ENCODE measurements around the gene AMY1C.
"Not testable (repeated sequence)": the region's sequence is repeated elsewhere in the genome, so short reads cannot be mapped to it uniquely, and the experiment has no call there.

AMY1C gene

DNA sequence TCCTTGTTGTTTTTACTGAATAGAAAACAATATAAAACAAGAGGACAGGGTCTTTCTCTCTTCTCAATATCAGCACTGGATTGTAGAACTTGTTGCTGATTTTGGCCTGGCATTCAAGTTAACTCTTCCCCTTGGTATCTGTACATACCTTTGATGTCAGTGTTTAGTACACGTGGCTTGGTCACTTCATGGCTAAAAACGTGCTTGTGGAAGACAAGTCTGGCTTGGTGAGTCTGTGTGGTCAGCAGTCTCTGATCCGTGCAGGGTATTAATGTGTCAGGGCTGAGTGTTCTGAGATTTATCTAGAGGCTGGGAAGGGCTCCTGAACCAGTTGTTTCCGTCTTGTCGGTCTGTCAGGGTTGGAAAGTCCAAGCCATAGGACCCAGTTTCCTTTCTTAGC lies at the start of gene AMY1C:
Gene AMY1C, plus strand, starts transcription at position 301 of the 400 bp plus-strand sequence. CDS start 572 bp downstream, outside the sequence.
- DNase-seq = not testable (repeated sequence)

- DNase-seq = not testable (repeated sequence)
These were observed 49.0 kb upstream of the AMY1C start for GRCh38 chr1:103700669-103701068.

DNA sequence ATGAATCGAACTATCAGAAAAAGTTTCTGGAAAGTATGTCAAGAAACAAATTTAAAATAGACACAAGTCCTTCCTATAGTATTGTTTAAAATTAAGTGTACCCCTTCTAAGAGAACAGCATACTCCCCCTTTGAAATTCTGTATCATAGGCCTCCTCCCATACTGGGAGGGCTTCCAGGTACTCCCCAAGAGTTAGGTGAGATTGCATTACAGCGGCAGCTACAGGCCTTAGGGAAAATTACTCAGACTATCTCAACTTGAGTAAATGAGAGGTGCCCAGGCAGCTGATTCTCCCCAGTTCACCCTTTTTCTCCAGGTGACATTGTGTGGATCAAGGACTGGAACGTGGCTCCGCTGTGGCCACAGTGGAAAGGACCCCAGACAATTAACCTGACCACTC lies 48.4 kb upstream of the AMY1C start:
- DNase-seq = not testable (repeated sequence)

- not testable (repeated sequence) for DNase-seq
These were observed 42.0 kb upstream of the AMY1C start for GRCh38 chr1:103707670-103708069.

DNA sequence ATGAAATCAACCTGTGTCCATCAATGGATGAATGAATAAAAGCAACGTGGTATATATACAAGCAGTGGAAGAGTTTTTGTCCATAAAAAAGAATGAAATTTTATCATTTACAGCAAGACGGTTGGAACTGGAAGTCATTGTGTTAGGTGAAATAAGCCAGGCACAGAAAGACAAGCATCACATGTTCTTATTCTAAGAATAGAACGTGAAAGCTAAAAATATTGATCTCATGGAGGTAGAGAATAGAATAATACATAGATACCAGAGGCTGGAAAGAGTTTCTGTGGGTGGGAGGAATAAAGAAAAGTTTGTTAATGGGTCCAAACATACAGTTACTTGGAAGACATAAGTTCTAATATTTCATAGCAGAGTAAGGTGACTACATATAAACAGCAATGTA lies 39.3 kb upstream of the AMY1C start:
- not testable (repeated sequence) for DNase-seq

- not testable (repeated sequence) for DNase-seq
These were observed 32.3 kb upstream of the AMY1C start for GRCh38 chr1:103717404-103717803.

- DNase-seq = not testable (repeated sequence)
These were observed 28.2 kb upstream of the AMY1C start for GRCh38 chr1:103721473-103721872.

DNA sequence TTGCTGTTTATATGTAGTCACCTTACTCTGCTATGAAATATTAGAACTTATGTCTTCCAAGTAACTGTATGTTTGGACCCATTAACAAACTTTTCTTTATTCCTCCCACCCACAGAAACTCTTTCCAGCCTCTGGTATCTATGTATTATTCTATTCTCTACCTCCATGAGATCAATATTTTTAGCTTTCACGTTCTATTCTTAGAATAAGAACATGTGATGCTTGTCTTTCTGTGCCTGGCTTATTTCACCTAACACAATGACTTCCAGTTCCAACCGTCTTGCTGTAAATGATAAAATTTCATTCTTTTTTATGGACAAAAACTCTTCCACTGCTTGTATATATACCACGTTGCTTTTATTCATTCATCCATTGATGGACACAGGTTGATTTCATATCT lies 14.4 kb upstream of the AMY1C start:
- not testable (repeated sequence) for DNase-seq

DNA sequence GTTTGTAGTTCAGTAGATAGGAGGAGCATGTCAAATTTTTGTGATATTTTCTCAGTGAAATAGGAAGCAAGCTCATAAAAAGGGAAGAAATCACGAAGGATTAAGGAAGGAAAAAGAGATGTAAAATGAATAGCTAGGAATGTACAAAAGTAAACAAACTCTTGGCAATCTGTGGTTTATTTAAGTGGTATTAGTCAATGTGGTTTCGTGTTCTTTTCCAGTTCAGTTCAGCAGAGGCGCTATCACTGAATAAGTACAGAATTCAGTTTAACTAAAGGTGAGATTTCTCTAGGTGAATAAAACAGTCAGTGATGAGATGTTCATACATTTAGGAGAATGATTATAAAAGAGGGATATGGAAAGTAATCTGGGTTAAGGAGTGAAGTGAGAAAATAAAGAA lies 11.7 kb upstream of the AMY1C start:
- not testable (repeated sequence) for DNase-seq

GRCh38 chr1:103744449-103744848 lies 5.2 kb upstream of the AMY1C start:
- DNase-seq = not testable (repeated sequence)

GRCh38 chr1:103745040-103745439 lies 4.7 kb upstream of the AMY1C start:
- DNase-seq = not testable (repeated sequence)

- DNase-seq = not testable (repeated sequence)
These were observed 1.4 kb upstream of the AMY1C start for GRCh38 chr1:103748273-103748672.

- no peak for DNase-seq
These were observed 12.2 kb downstream of the AMY1C start for GRCh38 chr1:103761896-103762295.

DNA sequence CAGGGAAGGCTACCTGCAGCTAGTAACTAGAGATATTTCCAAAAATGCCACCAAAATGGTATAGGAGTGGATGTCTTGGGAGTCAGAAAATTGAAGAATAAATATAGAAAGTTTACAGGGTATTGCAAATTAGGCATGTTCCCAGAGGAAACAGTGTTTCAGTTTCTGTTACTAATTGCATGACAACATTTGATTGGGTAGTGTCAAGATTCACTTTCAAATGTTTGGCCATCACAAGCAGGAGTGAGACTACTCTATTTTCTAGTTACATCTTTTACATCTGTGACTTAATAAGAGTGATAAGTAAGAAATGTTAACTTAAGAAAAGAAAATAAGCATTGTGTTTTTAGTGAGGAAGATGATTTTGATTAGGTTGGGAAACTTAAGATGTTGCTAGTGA lies 30.2 kb downstream of the AMY1C start:
- no peak for DNase-seq

GRCh38 chr1:103783944-103784377 lies 34.3 kb downstream of the AMY1C start:
- DNase-seq = no peak

DNA sequence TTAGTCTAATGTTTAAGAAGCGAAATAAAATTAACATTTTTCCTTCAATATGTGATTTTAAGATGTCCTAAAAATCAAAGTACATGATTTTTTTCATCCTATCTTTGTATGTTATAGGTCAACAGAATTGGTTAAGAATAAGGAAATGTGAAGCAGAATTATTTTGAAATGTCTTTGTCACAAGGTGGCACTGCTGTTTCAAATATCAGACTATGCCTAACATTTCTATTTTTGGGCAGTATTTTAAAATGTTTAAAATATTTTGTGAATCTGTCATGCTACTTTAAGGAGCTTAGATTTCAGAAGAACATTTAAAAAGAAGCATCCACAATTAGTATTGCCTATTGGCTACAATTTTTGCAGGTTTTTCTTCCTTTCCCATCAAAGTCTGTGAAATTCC lies 38.7 kb downstream of the AMY1C start:
- peak; percentile 43 for DNase-seq

DNA sequence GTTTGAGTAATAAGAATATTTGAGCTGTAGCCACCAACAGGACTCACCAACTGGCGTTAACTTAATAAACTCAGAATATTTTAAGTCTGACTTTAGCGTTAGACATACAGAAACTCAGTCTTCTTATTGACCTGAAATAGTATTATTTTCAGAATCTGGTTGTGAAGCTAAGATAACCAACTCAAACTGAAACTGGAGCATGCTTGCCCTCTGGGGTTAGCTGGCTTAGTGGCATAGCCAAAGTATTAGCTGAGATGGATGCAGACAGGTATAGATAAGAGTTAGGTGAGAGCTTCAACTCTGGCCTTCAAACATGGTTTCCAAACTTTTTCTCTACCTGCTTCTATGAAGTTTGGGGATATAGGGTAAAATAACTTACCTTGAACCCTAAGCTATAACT lies 40.5 kb downstream of the AMY1C start:
- no peak for DNase-seq

Data from NCI-H69 (cell line).